ENCODE data around the gene GLS.
A peak's percentile ranks its signal among the peaks of the same experiment; 100 is the strongest.

GLS gene

GRCh38 chr2:191010887-191011885 lies 130.6 kb downstream of the GLS start:
- DNase-seq (ENCODE audit: low read depth), result no peak
- no peak for TF ChIP-seq CTCF (IDR thresholded peaks at IDR 0.05; ENCODE audit: insufficient read depth, low read depth, low read length, missing control alignments)
- H3K4me3 ChIP-seq (ENCODE audit: low read depth, low read length), result peak overlapping the region; percentile 65

- DNase-seq (ENCODE audit: low read depth), result no peak
- H3K4me3 ChIP-seq (ENCODE audit: low read depth, low read length), result peak overlapping the region; percentile 65
- TF ChIP-seq CTCF (IDR thresholded peaks at IDR 0.05; ENCODE audit: insufficient read depth, low read depth, low read length, missing control alignments), result no peak
These were observed 131.7 kb downstream of the GLS start for GRCh38 chr2:191012346-191012745.

GRCh38 chr2:191012845-191013681 lies 132.4 kb downstream of the GLS start:
- DNase-seq (ENCODE audit: low read depth), result no peak
- H3K4me3 ChIP-seq (ENCODE audit: low read depth, low read length), result peak overlapping the region; percentile 65
- TF ChIP-seq CTCF (IDR thresholded peaks at IDR 0.05; ENCODE audit: insufficient read depth, low read depth, low read length, missing control alignments), result no peak

- no peak for TF ChIP-seq CTCF (IDR thresholded peaks at IDR 0.05; ENCODE audit: insufficient read depth, low read depth, low read length, missing control alignments)
- peak overlapping the region; percentile 65 for H3K4me3 ChIP-seq (ENCODE audit: low read depth, low read length)
- DNase-seq (ENCODE audit: low read depth), result no peak
These were observed 133.0 kb downstream of the GLS start for GRCh38 chr2:191013682-191013931.

GRCh38 chr2:191013932-191014652 lies 133.5 kb downstream of the GLS start, which contains the start of gene STAT1:
Gene STAT1 (minus strand): TSS chr2:191014171. CDS start chr2:191010003, 4,168 bp downstream.
- DNase-seq (ENCODE audit: low read depth), result peak; percentile 98
- TF ChIP-seq CTCF (IDR thresholded peaks at IDR 0.05; ENCODE audit: insufficient read depth, low read depth, low read length, missing control alignments), result no peak

GRCh38 chr2:191014653-191015020 lies 134.0 kb downstream of the GLS start:
- peak overlapping the region; percentile 69 for H3K4me3 ChIP-seq (ENCODE audit: low read depth, low read length)
- peak; percentile 55 for DNase-seq (ENCODE audit: low read depth)
- no peak for TF ChIP-seq CTCF (IDR thresholded peaks at IDR 0.05; ENCODE audit: insufficient read depth, low read depth, low read length, missing control alignments)

More at GRCh38 chr2:191013932-191014652, 133.5 kb downstream of the GLS start, which contains the start of gene STAT1:
- H3K4me3 ChIP-seq (ENCODE audit: low read depth, low read length), result peak within 1 kb of the TSS; percentile 69

Measured in GM12865 (cell line).